ENCODE measurements around the gene STK24. TPM values are rescaled to one million over a fixed set of nuclear protein-coding genes. Genes with fewer than 3 reads are reported as not detected.
A peak's percentile ranks its signal among the peaks of the same experiment; 100 is the strongest.

Gene STK24
- total RNA-seq, 1 donor from 2014 or later, result 17.0 TPM

GRCh38 chr13:98459171-98459681, 117.7 kb downstream of the STK24 start:
- DNase-seq (ENCODE audit: low spot score) (no peak), ATAC-seq (no peak)

- no peak for ATAC-seq
- DNase-seq (ENCODE audit: low spot score), result no peak
These were observed 118.5 kb downstream of the STK24 start for GRCh38 chr13:98458431-98458830.

GRCh38 chr13:98457053-98457452, 119.9 kb downstream of the STK24 start:
- ATAC-seq (no peak), DNase-seq (ENCODE audit: low spot score) (no peak)

- no peak for DNase-seq (ENCODE audit: low spot score)
These were observed 120.5 kb downstream of the STK24 start for GRCh38 chr13:98456413-98456845.

GRCh38 chr13:98454389-98454881, 122.5 kb downstream of the STK24 start:
- ATAC-seq, result peak; percentile 82
- DNase-seq (ENCODE audit: low spot score), result no peak

More at GRCh38 chr13:98456413-98456845, 120.5 kb downstream of the STK24 start:
- ATAC-seq, result no peak

GRCh38 chr13:98452851-98453843, 123.8 kb downstream of the STK24 start:
- ATAC-seq, result no peak
- DNase-seq (ENCODE audit: low spot score), result no peak

GRCh38 chr13:98451676-98452470, 125.0 kb downstream of the STK24 start:
- no peak for ATAC-seq
- DNase-seq (ENCODE audit: low spot score), result no peak

- ATAC-seq (peak; percentile 44), DNase-seq (ENCODE audit: low spot score) (no peak)
These were observed 126.3 kb downstream of the STK24 start for GRCh38 chr13:98450539-98451111.

GRCh38 chr13:98450026-98450425, 126.9 kb downstream of the STK24 start:
- ATAC-seq (no peak), DNase-seq (ENCODE audit: low spot score) (no peak)

GRCh38 chr13:98449273-98449672, 127.6 kb downstream of the STK24 start:
- ATAC-seq (no peak), DNase-seq (ENCODE audit: low spot score) (no peak)

- no peak for DNase-seq (ENCODE audit: low spot score)
- no peak for ATAC-seq
These were observed 128.3 kb downstream of the STK24 start for GRCh38 chr13:98448642-98448928.

GRCh38 chr13:98447881-98448641, 128.8 kb downstream of the STK24 start:
- ATAC-seq, result no peak
- DNase-seq (ENCODE audit: low spot score), result no peak

GRCh38 chr13:98447130-98447529, 129.8 kb downstream of the STK24 start:
- DNase-seq (ENCODE audit: low spot score), result no peak
- no peak for ATAC-seq

GRCh38 chr13:98446234-98446621, 130.7 kb downstream of the STK24 start:
- ATAC-seq, result no peak
- no peak for DNase-seq (ENCODE audit: low spot score)

GRCh38 chr13:98445340-98446233, 131.3 kb downstream of the STK24 start:
- ATAC-seq (peak; percentile 89), DNase-seq (ENCODE audit: low spot score) (peak; percentile 71)

GRCh38 chr13:98444381-98444780, 132.5 kb downstream of the STK24 start:
- no peak for DNase-seq (ENCODE audit: low spot score)
- ATAC-seq, result no peak

GRCh38 chr13:98443800-98444325, 133.0 kb downstream of the STK24 start:
- no peak for ATAC-seq

GRCh38 chr13:98443329-98443728, 133.6 kb downstream of the STK24 start:
- ATAC-seq (no peak), DNase-seq (ENCODE audit: low spot score) (no peak)

More at GRCh38 chr13:98443800-98444325, 133.0 kb downstream of the STK24 start:
- DNase-seq (ENCODE audit: low spot score), result no peak

Measured in left lobe of liver (tissue), 2 donors.